ENCODE measurements around the gene ABHD10. TPM values are rescaled to one million over a fixed set of nuclear protein-coding genes. Genes with fewer than 3 reads are reported as not detected.
A peak's percentile ranks its signal among the peaks of the same experiment; 100 is the strongest.

The ABHD10 gene
- total RNA-seq, 1 experiment from 2014 or later = 21.8 TPM

DNA sequence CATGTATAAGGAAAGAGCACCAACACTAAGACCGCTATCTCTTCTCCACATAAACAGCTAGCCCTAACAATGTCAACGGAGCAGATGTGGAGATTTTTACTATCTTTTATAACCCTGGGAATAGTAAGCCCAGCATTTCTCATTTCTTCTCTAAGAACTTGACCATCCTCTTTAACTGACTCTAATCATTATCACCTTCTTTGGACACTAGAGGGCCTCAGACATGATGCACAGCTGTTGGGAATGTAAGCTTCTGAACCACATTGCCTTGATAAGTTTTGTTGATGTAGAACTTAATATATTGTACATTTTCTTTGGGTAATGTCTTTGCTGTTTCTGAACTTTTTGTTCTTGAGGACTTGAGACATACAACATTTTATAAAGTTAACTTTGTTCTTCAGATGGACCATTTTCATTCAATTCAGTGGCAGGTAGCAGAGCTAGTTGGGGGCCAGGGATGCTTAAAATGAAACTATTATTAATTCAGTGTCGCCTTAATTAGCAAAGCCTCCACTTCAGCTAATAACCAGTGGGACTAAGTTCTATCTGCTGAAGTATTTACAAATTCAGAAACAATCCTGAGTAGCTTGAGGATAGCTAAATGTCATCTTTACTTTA is 10.3 kb downstream of the ABHD10 start:
- Mint-ChIP-seq H3K9me3 (no peaks in the 10 kb centered on the region), H3K36me3 (ENCODE audit: insufficient read depth in 1 of 3, low read depth in 3 of 3) (peaks cover 9 to 27% (median 27%) of the 10 kb centered on the region in 3 experiments; a peak in 6 of 7 replicates), H3K4me1 (peaks cover 6 to 8% of the 10 kb centered on the region in 2 experiments), H3K27ac (no peak overlapping the region), H3K27me3 (ENCODE audit: low read depth) (no peaks in the 10 kb centered on the region), H3K4me3 (no peak overlapping the region)
- no peak for DNase-seq
- H3K9me3 ChIP-seq (ENCODE audit: control insufficient read depth, low read depth, low read length) = no peaks in the 10 kb centered on the region
- no peak overlapping the region for H4K5ac ChIP-seq (ENCODE audit: insufficient read length, low read depth, low read length)
- H4K20me1 ChIP-seq (ENCODE audit: control insufficient read depth, insufficient read depth, insufficient read length) = no peaks in the 10 kb centered on the region
- H3K23me2 ChIP-seq (ENCODE audit: insufficient read length, low read depth, low read length, poor library complexity, severe bottlenecking) = no peaks in the 10 kb centered on the region
- no peak overlapping the region for H3K4me2 ChIP-seq (ENCODE audit: insufficient read depth, insufficient read length, low read length)
- H3K79me1 ChIP-seq (ENCODE audit: insufficient read depth, low read depth, low read length, poor library complexity, severe bottlenecking) = no peaks in the 10 kb centered on the region
- H4K8ac ChIP-seq (replicated peaks; ENCODE audit: insufficient read length, low read depth, low read length) = no peak overlapping the region
- no peak overlapping the region for H3K9ac ChIP-seq (ENCODE audit: extremely low read depth, insufficient read length, low read length)
- H3K4ac ChIP-seq (ENCODE audit: low read depth, low read length) = no peak overlapping the region
- no peak overlapping the region for H3T11ph ChIP-seq (ENCODE audit: low read length)
- no peak overlapping the region for H3K23ac ChIP-seq (ENCODE audit: insufficient read length, low read depth, low read length)
- no peak overlapping the region for H2BK5ac ChIP-seq (ENCODE audit: insufficient read length, low read length)
- H2BK12ac ChIP-seq (ENCODE audit: insufficient read length, low read depth, low read length) = no peak overlapping the region
- H3K56ac ChIP-seq (ENCODE audit: insufficient read length, low read depth, low read length) = no peak overlapping the region
- no peak overlapping the region for H2AK5ac ChIP-seq (ENCODE audit: insufficient read length, low read length)
- no peak overlapping the region for H2BK20ac ChIP-seq (ENCODE audit: low read depth, low read length, poor library complexity, severe bottlenecking)
- H3K27ac ChIP-seq (ENCODE audit: insufficient read length, low read depth, low read length) = no peak overlapping the region
- H3K27me3 ChIP-seq (ENCODE audit: insufficient read depth, low read length) = no peaks in the 10 kb centered on the region
- TF ChIP-seq, protein P1, sequence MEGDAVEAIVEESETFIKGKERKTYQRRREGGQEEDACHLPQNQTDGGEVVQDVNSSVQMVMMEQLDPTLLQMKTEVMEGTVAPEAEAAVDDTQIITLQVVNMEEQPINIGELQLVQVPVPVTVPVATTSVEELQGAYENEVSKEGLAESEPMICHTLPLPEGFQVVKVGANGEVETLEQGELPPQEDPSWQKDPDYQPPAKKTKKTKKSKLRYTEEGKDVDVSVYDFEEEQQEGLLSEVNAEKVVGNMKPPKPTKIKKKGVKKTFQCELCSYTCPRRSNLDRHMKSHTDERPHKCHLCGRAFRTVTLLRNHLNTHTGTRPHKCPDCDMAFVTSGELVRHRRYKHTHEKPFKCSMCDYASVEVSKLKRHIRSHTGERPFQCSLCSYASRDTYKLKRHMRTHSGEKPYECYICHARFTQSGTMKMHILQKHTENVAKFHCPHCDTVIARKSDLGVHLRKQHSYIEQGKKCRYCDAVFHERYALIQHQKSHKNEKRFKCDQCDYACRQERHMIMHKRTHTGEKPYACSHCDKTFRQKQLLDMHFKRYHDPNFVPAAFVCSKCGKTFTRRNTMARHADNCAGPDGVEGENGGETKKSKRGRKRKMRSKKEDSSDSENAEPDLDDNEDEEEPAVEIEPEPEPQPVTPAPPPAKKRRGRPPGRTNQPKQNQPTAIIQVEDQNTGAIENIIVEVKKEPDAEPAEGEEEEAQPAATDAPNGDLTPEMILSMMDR (conservative IDR thresholded peaks at IDR 0.05) = peak; percentile 78
- H2AFZ ChIP-seq (ENCODE audit: low read length) = no peak overlapping the region
- H3K4me1 ChIP-seq (ENCODE audit: insufficient read depth, low read length) = 0 out of 2 replicates have a peak, but pooled peaks cover 2% of the 10 kb centered on the region
- H3K79me2 ChIP-seq (ENCODE audit: insufficient read depth, low read length) = no peaks in the 10 kb centered on the region
- no peak overlapping the region for H2BK120ac ChIP-seq (ENCODE audit: low read depth, low read length, poor library complexity, severe bottlenecking)
- no CpG with 5 or more reads among the region's 3 CpGs for whole genome bisulfite sequencing (ENCODE audit: extremely low coverage, insufficient read length, low lambda C conversion rate)
- H4K91ac ChIP-seq (ENCODE audit: insufficient read length, low read depth, low read length) = no peak overlapping the region
- H2BK15ac ChIP-seq (ENCODE audit: low read depth, low read length) = no peak overlapping the region
- no peak overlapping the region for H3K14ac ChIP-seq (ENCODE audit: insufficient read depth, low read length)
- H3K18ac ChIP-seq (ENCODE audit: insufficient read length, low read depth, low read length) = no peak overlapping the region
